Loucy (cell line): Measurements from ENCODE around the gene PDK2.

ENCODE experiments used
- H2AFZ ChIP-seq: fragments of 200-600 bp; sonication (generic); 2 replicates; pipeline ENCODE4 v1.6.0; 2016; ENCODE audit warnings: antibody characterized with exemption, mild to moderate bottlenecking, low read length, moderate library complexity
- H3F3A ChIP-seq: fragments of 200-600 bp; 2 replicates; pipeline ENCODE4 v1.6.0; 2016; ENCODE audit warnings: antibody characterized with exemption, low read depth, mild to moderate bottlenecking
- H3K27me3 ChIP-seq: fragments of 200-600 bp; sonication (generic); 2 replicates; pipeline ENCODE4 v1.6.1; 2014; ENCODE audit warnings: low read length, mild to moderate bottlenecking; ENCODE audit not compliant: insufficient read depth, poor library complexity, severe bottlenecking
- H3K36me3 ChIP-seq: fragments of 200-600 bp; sonication (generic); 2 replicates; pipeline ENCODE4 v1.6.1; 2016; ENCODE audit warnings: low read length; ENCODE audit not compliant: insufficient read depth
- H3K4me1 ChIP-seq: fragments of 200-600 bp; sonication (generic); 2 replicates; pipeline ENCODE4 v1.5.1; 2014; ENCODE audit warnings: low read length, mild to moderate bottlenecking; ENCODE audit not compliant: insufficient read depth, poor library complexity, severe bottlenecking
- H3K4me2 ChIP-seq: fragments of 200-600 bp; sonication (generic); 2 replicates; pipeline ENCODE4 v1.6.0; 2014; ENCODE audit warnings: antibody characterized with exemption, low read length, low read depth, mild to moderate bottlenecking; ENCODE audit not compliant: poor library complexity, severe bottlenecking
- H3K4me3 ChIP-seq: fragments of 200-600 bp; sonication (generic); 2 replicates; pipeline ENCODE4 v1.5.1; 2014; ENCODE audit warnings: low read length, mild to moderate bottlenecking, mixed read lengths; ENCODE audit not compliant: poor library complexity, severe bottlenecking
- H3K79me2 ChIP-seq: fragments of 200-600 bp; sonication (generic); 2 replicates; pipeline ENCODE4 v1.6.1; 2014; ENCODE audit warnings: low read length; ENCODE audit not compliant: insufficient read depth
- H3K9ac ChIP-seq: fragments of 200-600 bp; sonication (generic); 2 replicates; pipeline ENCODE4 v1.6.0; 2014; ENCODE audit warnings: mild to moderate bottlenecking, low read depth, low read length, moderate library complexity; ENCODE audit not compliant: poor library complexity, severe bottlenecking
- H3K9me2 ChIP-seq: fragments of 200-600 bp; sonication (generic); replicated peaks from 2 replicates; pipeline ENCODE4 v1.6.1; 2016; ENCODE audit warnings: low read depth, low read length, mixed read lengths
- H3K9me3 ChIP-seq: fragments of 200-600 bp; sonication (generic); 2 replicates; pipeline ENCODE4 v1.6.1; 2014; ENCODE audit warnings: mild to moderate bottlenecking, antibody characterized with exemption, low read length, low read depth; ENCODE audit not compliant: insufficient read depth
- H4K20me1 ChIP-seq: fragments of 200-600 bp; sonication (generic); 2 replicates; pipeline ENCODE4 v1.6.0; 2014; ENCODE audit warnings: antibody characterized with exemption, low read length, mild to moderate bottlenecking; ENCODE audit not compliant: insufficient read depth, poor library complexity, severe bottlenecking
- CTCF ChIP-seq: fragments of 200-600 bp; sonication (generic); conservative IDR thresholded peaks from 2 replicates; pipeline ENCODE4 v1.5.1; 2014; ENCODE audit warnings: mild to moderate bottlenecking, antibody characterized with exemption, low read length
- EZH2phosphoT487 ChIP-seq: fragments of 200-600 bp; IDR thresholded peaks from 2 replicates; pipeline ENCODE4 v1.6.1; 2018; ENCODE audit warnings: antibody characterized with exemption, mild to moderate bottlenecking, moderate library complexity, borderline replicate concordance

The PDK2 gene

GRCh38 chr17:50144355-50144754 is 49.2 kb downstream of the PDK2 start:
- Histone ChIP-seq H3K9ac (no peak overlapping the region), H3K9me2 (no peaks in the 10 kb centered on the region), H3K27me3 (no peaks in the 10 kb centered on the region), H3K4me3 (peak overlapping the region; percentile 82), H4K20me1 (peaks cover 80% of the 10 kb centered on the region), H3F3A (no peaks in the 10 kb centered on the region), H3K36me3 (peaks cover 48% of the 10 kb centered on the region; the same call in 1 of the 2 replicates), H2AFZ (no peak overlapping the region), H3K4me2 (peak overlapping the region; percentile 87), H3K9me3 (no peaks in the 10 kb centered on the region), H3K4me1 (peaks cover 60% of the 10 kb centered on the region), H3K79me2 (peaks cover 93% of the 10 kb centered on the region)
- no peak for TF ChIP-seq EZH2phosphoT487
- no peak for TF ChIP-seq CTCF

- no peaks in the 10 kb centered on the region for H3K9me3 ChIP-seq
- peaks cover 54% of the 10 kb centered on the region for H3K4me1 ChIP-seq
- peak overlapping the region; percentile 87 for H3K4me2 ChIP-seq
- H3K9me2 ChIP-seq = no peaks in the 10 kb centered on the region
- peak overlapping the region; percentile 99 for H3K9ac ChIP-seq
- H3K27me3 ChIP-seq = no peaks in the 10 kb centered on the region
- H2AFZ ChIP-seq = no peak overlapping the region
- H3F3A ChIP-seq = no peaks in the 10 kb centered on the region
- no peak for TF ChIP-seq CTCF
- TF ChIP-seq EZH2phosphoT487 = no peak
- peak overlapping the region; percentile 82 for H3K4me3 ChIP-seq
- peaks cover 95% of the 10 kb centered on the region for H3K79me2 ChIP-seq
- peaks cover 43% of the 10 kb centered on the region; the same call in 1 of the 2 replicates for H3K36me3 ChIP-seq
- H4K20me1 ChIP-seq = peaks cover 80% of the 10 kb centered on the region
Observed at GRCh38 chr17:50144845-50145531, 49.8 kb downstream of the PDK2 start.

- Histone ChIP-seq H3K36me3 (peaks cover 43% of the 10 kb centered on the region; the same call in 1 of the 2 replicates), H3F3A (no peaks in the 10 kb centered on the region), H3K9me2 (no peaks in the 10 kb centered on the region), H4K20me1 (peaks cover 80% of the 10 kb centered on the region), H2AFZ (no peak overlapping the region), H3K4me2 (peak overlapping the region; percentile 87), H3K79me2 (peaks cover 100% of the 10 kb centered on the region), H3K4me1 (peaks cover 47% of the 10 kb centered on the region), H3K27me3 (no peaks in the 10 kb centered on the region), H3K9me3 (no peaks in the 10 kb centered on the region), H3K9ac (peak overlapping the region; percentile 99), H3K4me3 (peak overlapping the region; percentile 82)
- no peak for TF ChIP-seq EZH2phosphoT487
- no peak for TF ChIP-seq CTCF
Observed at GRCh38 chr17:50145532-50146229, 50.5 kb downstream of the PDK2 start.
